ENCODE data around the gene ID3.
A peak's percentile ranks its signal among the peaks of the same experiment; 100 is the strongest.

ID3 gene

DNA sequence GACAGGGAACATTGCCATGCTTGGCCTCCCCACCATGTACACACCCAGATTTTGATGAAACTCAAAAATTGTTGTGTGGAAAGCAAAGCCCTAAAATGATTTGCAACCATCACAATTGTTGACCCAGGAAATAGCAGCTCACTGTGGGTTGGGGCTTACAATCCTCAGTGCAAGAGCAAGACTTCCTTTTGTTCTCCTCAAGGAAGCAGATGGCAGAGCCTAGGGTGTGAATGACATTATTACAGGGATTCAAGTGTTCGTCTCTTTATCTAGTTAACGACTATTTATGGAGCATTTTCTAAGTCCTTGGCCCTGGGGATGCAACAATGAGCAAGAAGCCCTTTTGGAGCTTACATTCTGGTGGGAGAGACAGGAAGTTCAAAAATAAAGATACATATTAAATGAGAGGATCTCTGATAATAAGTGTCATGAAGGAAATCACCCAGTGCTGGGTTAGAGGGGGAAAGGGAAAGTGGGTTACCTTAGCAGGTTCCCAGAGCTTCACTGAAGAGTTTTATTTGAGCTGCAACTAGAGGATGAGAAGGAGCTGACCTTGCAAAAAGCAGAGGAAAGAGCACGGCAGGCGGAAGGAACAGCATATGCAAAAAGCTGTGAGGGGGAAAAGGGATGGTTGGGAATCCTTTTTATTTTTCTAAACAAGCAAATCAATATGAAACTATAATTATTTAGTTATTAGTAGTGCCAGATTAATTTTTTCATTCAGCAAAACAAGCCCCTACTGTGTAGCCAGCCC is 38.5 kb upstream of the ID3 start:
- ChIA-PET CTCF (interaction anchor here (1.7 to 4.6 kb wide), 4 partner anchors 13 to 60 kb away, joined by 4 to 23 read pairs (median 8); no protein-coding TSS in a partner anchor), POLR2A (interaction anchor here (1.4 to 2.5 kb wide), 2 partner anchors 39 to 42 kb away, joined by 5 to 18 read pairs; partner anchors contain the start of gene ID3)
- TF ChIP-seq, protein P1, sequence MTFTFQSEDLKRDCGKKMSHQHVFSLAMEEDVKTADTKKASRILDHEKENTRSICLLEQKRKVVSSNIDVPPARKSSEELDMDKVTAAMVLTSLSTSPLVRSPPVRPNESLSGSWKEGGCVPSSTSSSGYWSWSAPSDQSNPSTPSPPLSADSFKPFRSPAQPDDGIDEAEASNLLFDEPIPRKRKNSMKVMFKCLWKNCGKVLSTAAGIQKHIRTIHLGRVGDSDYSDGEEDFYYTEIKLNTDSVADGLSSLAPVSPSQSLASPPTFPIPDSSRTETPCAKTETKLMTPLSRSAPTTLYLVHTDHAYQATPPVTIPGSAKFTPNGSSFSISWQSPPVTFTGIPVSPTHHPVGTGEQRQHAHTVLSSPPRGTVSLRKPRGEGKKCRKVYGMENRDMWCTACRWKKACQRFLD (tag by site-specific recombination; IDR thresholded peaks at IDR 0.05) = no peak
- TF ChIP-seq ZFP41 (tag by site-specific recombination; IDR thresholded peaks at IDR 0.05; ENCODE audit: borderline replicate concordance) (no peak), YY1 (tag by site-specific recombination; IDR thresholded peaks at IDR 0.05) (no peak), ZNF311 (tag by site-specific recombination; IDR thresholded peaks at IDR 0.05; ENCODE audit: borderline replicate concordance) (no peak), ZNF394 (tag by site-specific recombination; IDR thresholded peaks at IDR 0.05; ENCODE audit: borderline replicate concordance) (no peak), ZNF341 (tag by site-specific recombination; IDR thresholded peaks at IDR 0.05; ENCODE audit: low read depth) (0 out of 2 replicates have a peak, but pooled peaks have one; percentile 6)
- TF ChIP-seq, protein P2, sequence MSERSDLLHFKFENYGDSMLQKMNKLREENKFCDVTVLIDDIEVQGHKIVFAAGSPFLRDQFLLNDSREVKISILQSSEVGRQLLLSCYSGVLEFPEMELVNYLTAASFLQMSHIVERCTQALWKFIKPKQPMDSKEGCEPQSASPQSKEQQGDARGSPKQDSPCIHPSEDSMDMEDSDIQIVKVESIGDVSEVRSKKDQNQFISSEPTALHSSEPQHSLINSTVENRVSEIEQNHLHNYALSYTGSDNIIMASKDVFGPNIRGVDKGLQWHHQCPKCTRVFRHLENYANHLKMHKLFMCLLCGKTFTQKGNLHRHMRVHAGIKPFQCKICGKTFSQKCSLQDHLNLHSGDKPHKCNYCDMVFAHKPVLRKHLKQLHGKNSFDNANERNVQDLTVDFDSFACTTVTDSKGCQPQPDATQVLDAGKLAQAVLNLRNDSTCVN (tag by site-specific recombination; optimal IDR thresholded peaks at IDR 0.05) = no peak
- TF ChIP-seq, protein P3, sequence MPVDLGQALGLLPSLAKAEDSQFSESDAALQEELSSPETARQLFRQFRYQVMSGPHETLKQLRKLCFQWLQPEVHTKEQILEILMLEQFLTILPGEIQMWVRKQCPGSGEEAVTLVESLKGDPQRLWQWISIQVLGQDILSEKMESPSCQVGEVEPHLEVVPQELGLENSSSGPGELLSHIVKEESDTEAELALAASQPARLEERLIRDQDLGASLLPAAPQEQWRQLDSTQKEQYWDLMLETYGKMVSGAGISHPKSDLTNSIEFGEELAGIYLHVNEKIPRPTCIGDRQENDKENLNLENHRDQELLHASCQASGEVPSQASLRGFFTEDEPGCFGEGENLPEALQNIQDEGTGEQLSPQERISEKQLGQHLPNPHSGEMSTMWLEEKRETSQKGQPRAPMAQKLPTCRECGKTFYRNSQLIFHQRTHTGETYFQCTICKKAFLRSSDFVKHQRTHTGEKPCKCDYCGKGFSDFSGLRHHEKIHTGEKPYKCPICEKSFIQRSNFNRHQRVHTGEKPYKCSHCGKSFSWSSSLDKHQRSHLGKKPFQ (tag by site-specific recombination; IDR thresholded peaks at IDR 0.05) = no peak
- H3K9me3 ChIP-seq (ENCODE audit: control insufficient read depth, insufficient read depth, low read depth, low read length) = no peaks in the 10 kb centered on the region
- H3K36me3 ChIP-seq (ENCODE audit: control insufficient read depth in 2 of 2, insufficient read depth in 1 of 2, low read length in 2 of 2) = no peaks in the 10 kb centered on the region
- no peak overlapping the region for H3K4me3 ChIP-seq (ENCODE audit: low read depth, low read length)
- H3K4me1 ChIP-seq (ENCODE audit: control insufficient read depth, insufficient read depth, low read length) = no peaks in the 10 kb centered on the region; the same call in 1 of the 2 replicates
- H3K27ac ChIP-seq (ENCODE audit: extremely low read depth, low read depth, low read length) = no peak overlapping the region

DNA sequence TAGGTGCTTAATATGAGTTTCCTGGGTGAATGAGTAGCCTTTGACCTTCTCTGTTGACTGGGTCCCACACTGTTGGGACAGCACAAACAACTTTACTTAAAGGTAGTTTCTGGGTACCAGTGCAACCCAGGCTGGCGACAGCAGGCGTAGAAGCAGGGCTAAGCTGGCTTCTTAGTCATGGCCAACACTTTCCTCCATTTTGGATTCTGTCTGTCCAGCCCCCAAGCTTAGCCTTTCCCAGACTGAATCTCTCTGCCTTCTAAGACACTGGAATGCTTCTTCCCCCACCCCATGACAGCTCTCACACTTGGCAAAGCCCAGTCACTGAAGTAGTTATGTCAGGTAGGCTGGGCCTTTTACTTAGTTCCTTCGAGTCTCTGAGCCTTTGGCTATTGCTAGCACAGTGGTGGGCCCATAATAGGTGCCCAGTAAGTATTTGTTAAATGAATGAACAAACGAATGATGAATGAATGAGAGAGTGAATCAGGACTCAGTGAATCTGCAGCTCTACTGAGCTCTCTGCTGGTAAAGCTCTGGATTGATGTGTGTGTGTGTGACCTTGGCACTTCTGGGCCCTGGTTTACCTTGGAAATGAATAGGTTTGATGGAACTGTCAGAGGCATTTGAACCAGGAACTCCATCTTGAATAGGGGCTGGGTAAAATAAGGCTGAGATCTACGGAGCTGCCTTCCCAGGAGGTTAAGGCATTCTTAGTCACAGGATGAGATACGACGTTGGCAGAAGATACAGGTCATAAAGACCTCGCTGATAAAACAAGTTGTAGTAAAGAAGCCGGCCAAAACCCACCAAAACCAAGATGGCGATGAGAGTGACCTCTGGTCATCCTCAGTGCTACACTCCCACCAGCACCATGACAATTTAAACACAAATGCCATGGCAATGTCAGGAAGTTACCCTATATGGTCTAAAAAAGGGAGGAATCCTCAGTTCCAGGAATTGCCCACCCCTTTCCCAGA is 37.4 kb upstream of the ID3 start:
- no peaks in the 10 kb centered on the region for H3K36me3 ChIP-seq (ENCODE audit: control insufficient read depth in 2 of 2, insufficient read depth in 1 of 2, low read length in 2 of 2)
- H3K4me1 ChIP-seq (ENCODE audit: control insufficient read depth, insufficient read depth, low read length) = no peaks in the 10 kb centered on the region; the same call in 1 of the 2 replicates
- TF ChIP-seq, protein P4, sequence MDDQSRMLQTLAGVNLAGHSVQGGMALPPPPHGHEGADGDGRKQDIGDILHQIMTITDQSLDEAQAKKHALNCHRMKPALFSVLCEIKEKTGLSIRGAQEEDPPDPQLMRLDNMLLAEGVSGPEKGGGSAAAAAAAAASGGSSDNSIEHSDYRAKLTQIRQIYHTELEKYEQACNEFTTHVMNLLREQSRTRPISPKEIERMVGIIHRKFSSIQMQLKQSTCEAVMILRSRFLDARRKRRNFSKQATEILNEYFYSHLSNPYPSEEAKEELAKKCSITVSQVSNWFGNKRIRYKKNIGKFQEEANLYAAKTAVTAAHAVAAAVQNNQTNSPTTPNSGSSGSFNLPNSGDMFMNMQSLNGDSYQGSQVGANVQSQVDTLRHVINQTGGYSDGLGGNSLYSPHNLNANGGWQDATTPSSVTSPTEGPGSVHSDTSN (CRISPR knock-in tag; IDR thresholded peaks at IDR 0.05) = no peak
- TF ChIP-seq, protein P5, sequence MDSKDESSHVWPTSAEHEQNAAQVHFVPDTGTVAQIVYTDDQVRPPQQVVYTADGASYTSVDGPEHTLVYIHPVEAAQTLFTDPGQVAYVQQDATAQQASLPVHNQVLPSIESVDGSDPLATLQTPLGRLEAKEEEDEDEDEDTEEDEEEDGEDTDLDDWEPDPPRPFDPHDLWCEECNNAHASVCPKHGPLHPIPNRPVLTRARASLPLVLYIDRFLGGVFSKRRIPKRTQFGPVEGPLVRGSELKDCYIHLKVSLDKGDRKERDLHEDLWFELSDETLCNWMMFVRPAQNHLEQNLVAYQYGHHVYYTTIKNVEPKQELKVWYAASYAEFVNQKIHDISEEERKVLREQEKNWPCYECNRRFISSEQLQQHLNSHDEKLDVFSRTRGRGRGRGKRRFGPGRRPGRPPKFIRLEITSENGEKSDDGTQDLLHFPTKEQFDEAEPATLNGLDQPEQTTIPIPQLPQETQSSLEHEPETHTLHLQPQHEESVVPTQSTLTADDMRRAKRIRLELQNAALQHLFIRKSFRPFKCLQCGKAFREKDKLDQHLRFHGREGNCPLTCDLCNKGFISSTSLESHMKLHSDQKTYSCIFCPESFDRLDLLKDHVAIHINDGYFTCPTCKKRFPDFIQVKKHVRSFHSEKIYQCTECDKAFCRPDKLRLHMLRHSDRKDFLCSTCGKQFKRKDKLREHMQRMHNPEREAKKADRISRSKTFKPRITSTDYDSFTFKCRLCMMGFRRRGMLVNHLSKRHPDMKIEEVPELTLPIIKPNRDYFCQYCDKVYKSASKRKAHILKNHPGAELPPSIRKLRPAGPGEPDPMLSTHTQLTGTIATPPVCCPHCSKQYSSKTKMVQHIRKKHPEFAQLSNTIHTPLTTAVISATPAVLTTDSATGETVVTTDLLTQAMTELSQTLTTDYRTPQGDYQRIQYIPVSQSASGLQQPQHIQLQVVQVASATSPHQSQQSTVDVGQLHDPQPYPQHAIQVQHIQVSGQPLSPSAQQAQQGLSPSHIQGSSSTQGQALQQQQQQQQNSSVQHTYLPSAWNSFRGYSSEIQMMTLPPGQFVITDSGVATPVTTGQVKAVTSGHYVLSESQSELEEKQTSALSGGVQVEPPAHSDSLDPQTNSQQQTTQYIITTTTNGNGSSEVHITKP (tag by site-specific recombination; IDR thresholded peaks at IDR 0.05) = peak; percentile 36; the same call in 1 of the 2 replicates
- ChIA-PET POLR2A (interaction anchor here (2.5 kb wide), 1 partner anchor 38 kb away, joined by 18 read pairs; the partner anchor contains the start of gene ID3), CTCF (interaction anchor here (2.2 to 4.6 kb wide), 2 partner anchors 37 to 41 kb away, joined by 8 to 23 read pairs; no protein-coding TSS in a partner anchor)
- no peaks in the 10 kb centered on the region for H3K9me3 ChIP-seq (ENCODE audit: control insufficient read depth, insufficient read depth, low read depth, low read length)
- H3K27ac ChIP-seq (ENCODE audit: extremely low read depth, low read depth, low read length) = no peak overlapping the region
- H3K4me3 ChIP-seq (ENCODE audit: low read depth, low read length) = no peak overlapping the region

All from HEK293 (cell line).